Measurements from ENCODE around the gene BLOC1S3.

BLOC1S3 gene

DNA sequence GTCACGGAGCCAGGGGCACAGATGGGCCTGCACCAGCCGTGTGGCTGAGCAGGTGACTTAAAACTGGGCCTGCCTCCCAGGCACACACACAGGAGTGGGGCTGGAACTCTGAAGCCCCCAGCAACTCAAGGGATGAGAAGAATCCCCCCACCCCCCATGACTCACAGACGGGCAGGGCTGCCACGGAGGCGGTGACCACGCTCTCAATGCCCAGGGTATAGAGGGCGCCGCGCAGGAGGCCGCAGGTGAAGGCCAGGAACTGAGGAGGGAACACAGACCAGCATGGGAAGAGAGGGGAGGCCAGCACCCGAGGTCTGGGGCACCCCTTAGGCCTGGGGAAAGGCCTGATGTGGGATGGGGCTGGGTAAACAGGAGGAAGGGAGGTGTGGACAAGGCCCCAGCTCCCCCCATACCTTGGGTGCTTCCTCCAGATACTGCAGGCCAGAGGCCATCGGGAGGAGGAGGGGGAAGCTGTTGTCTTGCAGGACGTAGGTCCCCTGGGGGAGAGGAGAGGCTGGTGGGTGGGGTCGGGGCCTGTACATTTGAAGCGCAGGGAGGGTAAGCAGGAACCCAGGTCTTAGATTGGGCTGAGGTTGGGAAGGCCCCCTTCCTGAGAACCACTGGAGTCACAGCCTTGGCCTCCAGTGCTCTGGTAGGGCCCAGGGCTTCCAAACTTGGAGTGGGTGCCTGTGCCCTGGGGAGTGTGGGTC is 14.7 kb upstream of the BLOC1S3 start:
- ATAC-seq (no peak), DNase-seq (no peak)
- Mint-ChIP-seq H3K9me3 (no peaks in the 10 kb centered on the region), H3K27me3 (no peaks in the 10 kb centered on the region), H3K4me3 (no peak overlapping the region), H3K27ac (peak overlapping the region; percentile 71), H3K4me1 (peaks cover 19% of the 10 kb centered on the region), H3K36me3 (ENCODE audit: low read depth) (no peaks in the 10 kb centered on the region)

DNA sequence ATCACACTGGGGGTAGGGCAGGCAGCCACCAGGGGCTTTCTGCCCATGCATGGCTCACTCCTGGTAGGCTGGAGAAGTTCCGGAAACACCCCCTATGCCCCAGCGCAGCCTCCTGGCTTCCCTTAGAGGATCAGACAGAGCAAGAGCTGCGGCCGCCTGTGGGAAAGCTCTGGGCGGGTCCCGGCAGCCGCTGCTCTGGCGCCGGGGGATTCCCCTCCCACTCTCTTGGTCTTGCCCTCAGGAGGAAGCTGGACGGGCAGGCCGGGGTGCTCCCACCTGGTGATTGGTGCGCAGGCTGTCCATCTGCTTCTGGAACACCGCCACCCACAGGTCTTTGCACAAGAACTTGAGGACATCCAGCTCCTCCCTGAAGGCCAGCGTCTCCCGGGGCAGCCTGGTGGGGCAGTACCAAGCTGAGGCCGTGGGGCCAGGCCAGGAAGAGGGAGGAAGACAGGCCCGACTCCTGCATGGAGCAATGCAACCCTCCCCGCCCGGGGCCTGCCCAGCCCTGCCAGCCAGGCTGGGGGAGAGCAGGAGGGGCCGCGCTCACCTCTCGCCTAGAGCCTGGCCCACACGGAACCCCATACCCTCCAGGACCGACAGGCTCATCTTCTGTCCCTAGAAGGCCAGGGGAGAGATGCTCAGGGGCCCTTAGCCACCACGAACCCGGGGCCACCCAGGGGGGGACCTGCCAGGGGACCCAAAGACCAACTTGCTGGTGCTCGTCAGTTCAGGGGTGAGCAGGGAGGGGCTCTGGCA is 13.8 kb upstream of the BLOC1S3 start:
- Mint-ChIP-seq H3K4me3 (no peak overlapping the region), H3K27ac (no peak overlapping the region), H3K27me3 (no peaks in the 10 kb centered on the region), H3K36me3 (ENCODE audit: low read depth) (no peaks in the 10 kb centered on the region), H3K9me3 (no peaks in the 10 kb centered on the region), H3K4me1 (peaks cover 19% of the 10 kb centered on the region)
- ATAC-seq (peak; percentile 96), DNase-seq (peak; percentile 82)

DNA sequence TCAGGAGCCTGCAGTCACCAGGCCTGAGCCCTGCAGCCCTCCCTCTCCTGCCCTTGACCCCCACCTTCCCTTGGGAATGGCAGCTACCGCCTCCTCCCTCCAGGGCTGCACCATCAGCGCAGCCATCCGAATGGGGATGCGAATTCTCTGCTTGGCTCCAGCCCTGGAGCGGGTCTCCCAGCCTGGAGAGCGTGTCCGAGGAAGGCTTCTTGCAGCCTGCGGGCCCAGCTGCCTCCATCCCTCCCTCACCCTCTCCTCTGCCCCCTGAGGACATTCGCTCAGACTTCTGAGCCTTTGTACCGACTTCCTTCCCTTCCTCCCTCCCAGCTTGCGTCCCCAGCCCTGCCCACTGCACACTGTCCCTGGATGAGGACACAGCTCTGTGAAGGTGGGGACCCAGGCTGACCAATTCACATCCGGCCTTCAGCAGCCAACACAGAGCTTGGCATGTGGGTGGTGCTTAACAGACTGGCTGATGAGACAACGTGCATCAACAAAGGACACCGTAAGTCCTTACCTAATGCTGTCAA is 11.8 kb upstream of the BLOC1S3 start:
- Mint-ChIP-seq H3K36me3 (ENCODE audit: low read depth) (no peaks in the 10 kb centered on the region), H3K4me1 (peaks cover 32% of the 10 kb centered on the region), H3K9me3 (no peaks in the 10 kb centered on the region), H3K4me3 (no peak overlapping the region), H3K27me3 (no peaks in the 10 kb centered on the region), H3K27ac (no peak overlapping the region)
- ATAC-seq (no peak), DNase-seq (no peak)

DNA sequence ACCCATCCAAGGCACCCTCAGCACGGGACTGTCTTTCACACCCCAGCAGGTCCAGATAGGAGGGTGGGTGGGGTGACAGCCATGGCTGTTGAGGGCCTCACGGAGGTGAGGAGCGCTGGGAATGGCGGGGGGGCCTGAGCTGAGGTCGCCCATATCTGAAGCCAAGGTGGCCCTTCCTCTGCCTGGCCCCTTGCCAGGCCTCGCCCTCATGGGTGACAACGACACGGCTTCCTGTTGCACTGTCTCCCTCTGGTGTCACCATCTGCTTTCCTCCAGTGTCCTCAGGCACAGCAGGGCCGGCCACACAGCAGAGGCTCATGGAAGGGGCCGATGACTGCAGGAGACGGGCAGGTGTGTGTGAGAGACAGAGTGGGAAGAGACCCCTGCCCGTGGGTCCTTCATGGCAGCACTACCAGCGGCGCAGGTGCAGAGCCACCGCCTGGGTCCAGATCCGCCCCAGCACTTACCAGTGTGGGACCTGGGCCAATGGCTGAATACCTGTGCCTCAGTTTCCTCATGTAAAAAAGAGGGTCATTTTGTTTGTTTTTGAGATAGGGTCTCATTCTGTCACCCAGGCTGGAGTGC is 9.7 kb upstream of the BLOC1S3 start:
- H3K27ac Mint-ChIP-seq, result no peak overlapping the region
- H3K4me1 Mint-ChIP-seq, result peaks cover 39% of the 10 kb centered on the region
- ATAC-seq (no peak), DNase-seq (no peak)
- no peaks in the 10 kb centered on the region for H3K36me3 Mint-ChIP-seq (ENCODE audit: low read depth)
- H3K9me3 Mint-ChIP-seq, result no peaks in the 10 kb centered on the region
- H3K4me3 Mint-ChIP-seq, result no peak overlapping the region
- no peaks in the 10 kb centered on the region for H3K27me3 Mint-ChIP-seq

DNA sequence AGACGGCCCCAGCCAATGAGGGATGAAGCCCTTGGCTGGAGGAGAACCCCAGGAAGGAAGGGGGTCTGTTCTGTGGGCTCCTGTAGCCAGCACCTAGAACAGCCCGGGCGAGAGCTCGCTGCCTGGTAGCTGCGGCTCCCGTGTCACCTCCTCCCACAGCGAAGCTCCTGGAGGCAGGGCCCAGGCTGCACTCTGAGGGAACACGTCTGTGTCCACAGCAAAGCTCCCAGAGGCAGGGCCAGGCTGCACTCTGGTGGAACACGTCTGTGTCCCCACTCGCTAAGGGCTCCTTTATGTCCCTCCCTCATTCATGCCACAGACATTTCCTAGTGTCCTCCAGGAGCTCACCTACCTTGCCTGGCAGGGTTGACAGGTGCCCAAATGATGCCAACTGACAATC is 9.0 kb upstream of the BLOC1S3 start:
- ATAC-seq, result no peak
- DNase-seq, result no peak
- Mint-ChIP-seq H3K4me1 (peaks cover 35% of the 10 kb centered on the region), H3K27ac (no peak overlapping the region), H3K36me3 (ENCODE audit: low read depth) (no peaks in the 10 kb centered on the region), H3K27me3 (no peaks in the 10 kb centered on the region), H3K9me3 (no peaks in the 10 kb centered on the region), H3K4me3 (no peak overlapping the region)

DNA sequence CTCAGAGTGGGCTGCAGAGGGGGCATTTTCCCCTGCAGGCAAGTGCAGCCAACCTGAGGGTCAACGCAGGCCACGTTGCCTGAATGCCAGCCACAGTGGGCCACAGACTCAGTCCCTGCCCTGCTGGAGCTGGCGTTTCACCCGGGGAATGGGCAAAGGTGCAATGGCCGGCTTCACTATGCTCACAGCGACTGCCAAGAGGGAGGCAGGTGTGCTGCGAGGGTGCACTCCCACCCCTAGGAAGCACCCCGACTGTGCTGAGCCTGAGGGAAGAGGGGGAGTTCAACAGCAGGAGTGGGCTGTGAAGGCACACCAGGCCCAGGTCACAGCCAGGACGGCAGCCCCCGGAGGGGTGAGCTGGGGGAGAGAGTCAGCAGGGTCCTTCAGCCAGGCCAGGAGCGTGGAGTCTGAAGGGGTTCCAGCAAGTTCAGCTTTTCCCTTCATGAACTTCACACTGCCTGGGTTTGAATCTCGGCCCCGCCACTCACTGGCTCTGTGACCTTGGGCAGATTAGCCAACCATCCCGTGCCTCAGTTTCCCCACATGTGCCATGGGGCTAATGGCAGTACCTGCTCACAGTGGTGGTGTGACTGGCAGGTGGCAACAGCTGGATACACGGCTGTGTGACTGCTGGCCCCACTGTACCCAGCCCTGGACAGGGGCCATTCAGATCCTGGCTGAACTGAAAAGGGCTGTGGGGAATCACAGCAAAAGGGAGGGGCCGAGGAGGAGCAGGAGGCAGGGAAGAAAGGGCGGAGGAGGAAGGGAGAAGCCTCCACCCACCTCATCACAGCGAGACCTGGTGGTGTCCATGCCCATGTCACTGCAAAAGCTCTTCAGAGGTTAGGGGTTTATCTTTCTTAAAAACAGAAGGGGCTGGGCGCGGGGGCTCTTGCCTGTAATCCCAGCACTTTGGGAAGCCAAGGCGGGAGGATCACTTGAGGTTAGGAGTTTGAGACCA is 8.2 kb upstream of the BLOC1S3 start:
- Mint-ChIP-seq H3K4me1 (peaks cover 32% of the 10 kb centered on the region), H3K27ac (no peak overlapping the region), H3K27me3 (no peaks in the 10 kb centered on the region), H3K9me3 (no peaks in the 10 kb centered on the region), H3K4me3 (no peak overlapping the region), H3K36me3 (ENCODE audit: low read depth) (no peaks in the 10 kb centered on the region)
- DNase-seq (no peak), ATAC-seq (no peak)

DNA sequence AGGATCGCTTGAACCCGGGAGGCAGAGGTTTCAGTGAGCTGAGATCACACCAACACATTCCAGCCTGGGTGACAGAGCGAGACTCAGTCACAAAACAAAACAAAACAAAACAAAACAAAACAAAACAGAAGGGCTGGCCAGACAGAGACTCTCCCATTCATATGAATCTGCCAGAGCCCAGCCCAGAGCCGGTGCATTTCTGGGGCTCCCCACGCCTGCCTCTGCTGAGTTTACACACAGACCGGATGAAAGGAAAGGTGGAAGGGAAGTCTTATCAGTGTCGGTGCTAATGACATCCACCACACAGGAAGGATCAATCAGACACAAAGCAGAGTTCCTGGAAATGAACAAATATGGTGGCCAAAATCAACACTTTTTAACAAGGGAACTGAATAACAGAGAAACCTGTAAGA is 7.4 kb upstream of the BLOC1S3 start:
- H3K9me3 Mint-ChIP-seq, result no peaks in the 10 kb centered on the region
- DNase-seq, result no peak
- H3K4me1 Mint-ChIP-seq, result peaks cover 29% of the 10 kb centered on the region
- no peaks in the 10 kb centered on the region for H3K36me3 Mint-ChIP-seq (ENCODE audit: low read depth)
- no peaks in the 10 kb centered on the region for H3K27me3 Mint-ChIP-seq
- peak overlapping the region; percentile 91 for H3K27ac Mint-ChIP-seq
- peak; percentile 71 for ATAC-seq
- peak overlapping the region; percentile 61 for H3K4me3 Mint-ChIP-seq

DNA sequence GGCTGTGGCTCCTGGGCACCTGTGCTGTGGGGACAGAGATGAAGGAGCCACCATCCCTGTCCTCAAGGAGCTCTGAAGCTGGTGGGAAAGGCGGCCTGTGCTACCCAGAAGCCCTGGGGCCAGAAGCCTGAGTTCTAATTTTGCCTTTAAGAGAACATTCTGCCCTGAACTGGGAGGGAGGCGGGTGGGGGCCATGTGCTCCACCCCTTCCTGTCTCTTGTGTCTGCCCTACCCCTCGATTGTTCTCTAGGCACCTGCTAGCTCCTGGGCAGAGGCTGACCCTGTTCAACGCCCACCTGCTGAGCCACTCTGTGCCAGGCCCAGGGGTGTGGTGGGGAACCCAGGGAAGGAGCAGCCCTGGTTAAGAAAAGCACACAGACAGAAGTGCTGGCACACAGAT is 6.4 kb upstream of the BLOC1S3 start:
- Mint-ChIP-seq H3K9me3 (no peaks in the 10 kb centered on the region), H3K4me3 (no peak overlapping the region), H3K36me3 (ENCODE audit: low read depth) (no peaks in the 10 kb centered on the region), H3K4me1 (peaks cover 29% of the 10 kb centered on the region), H3K27ac (no peak overlapping the region), H3K27me3 (no peaks in the 10 kb centered on the region)
- no peak for ATAC-seq
- no peak for DNase-seq

DNA sequence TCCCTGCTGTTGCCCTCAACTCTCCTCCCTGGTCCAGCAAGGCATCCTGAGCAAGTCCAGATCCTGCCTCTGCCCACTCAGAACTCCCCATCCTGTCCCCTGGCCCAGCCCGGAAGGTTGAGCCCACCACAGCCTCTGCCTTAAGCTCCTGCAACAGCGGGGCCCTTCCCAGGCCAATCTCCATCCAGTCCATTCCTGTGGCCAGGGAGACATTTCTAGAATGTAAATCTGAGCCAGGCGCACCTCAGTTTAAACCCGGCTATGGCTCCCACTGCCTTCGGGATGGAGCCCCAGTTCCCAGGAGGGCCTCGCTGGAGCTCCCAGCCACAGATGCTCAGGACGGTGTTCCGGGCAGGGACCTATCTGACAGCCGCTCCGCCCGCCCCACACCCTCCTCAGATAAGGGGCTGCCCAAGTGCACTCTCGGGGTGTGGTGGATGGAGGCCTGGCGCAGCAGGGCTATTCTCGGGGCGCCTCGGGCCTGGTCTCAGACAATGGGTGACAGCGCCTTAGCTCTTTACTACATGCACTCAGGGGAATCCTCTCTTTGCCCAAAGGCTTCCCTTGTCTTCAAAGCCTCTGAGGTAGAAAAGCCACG is 5.9 kb upstream of the BLOC1S3 start:
- no peaks in the 10 kb centered on the region for H3K36me3 Mint-ChIP-seq (ENCODE audit: low read depth)
- H3K27ac Mint-ChIP-seq, result no peak overlapping the region
- DNase-seq, result no peak
- H3K27me3 Mint-ChIP-seq, result no peaks in the 10 kb centered on the region
- no peaks in the 10 kb centered on the region for H3K9me3 Mint-ChIP-seq
- no peak for ATAC-seq
- H3K4me3 Mint-ChIP-seq, result no peak overlapping the region
- peaks cover 32% of the 10 kb centered on the region for H3K4me1 Mint-ChIP-seq

DNA sequence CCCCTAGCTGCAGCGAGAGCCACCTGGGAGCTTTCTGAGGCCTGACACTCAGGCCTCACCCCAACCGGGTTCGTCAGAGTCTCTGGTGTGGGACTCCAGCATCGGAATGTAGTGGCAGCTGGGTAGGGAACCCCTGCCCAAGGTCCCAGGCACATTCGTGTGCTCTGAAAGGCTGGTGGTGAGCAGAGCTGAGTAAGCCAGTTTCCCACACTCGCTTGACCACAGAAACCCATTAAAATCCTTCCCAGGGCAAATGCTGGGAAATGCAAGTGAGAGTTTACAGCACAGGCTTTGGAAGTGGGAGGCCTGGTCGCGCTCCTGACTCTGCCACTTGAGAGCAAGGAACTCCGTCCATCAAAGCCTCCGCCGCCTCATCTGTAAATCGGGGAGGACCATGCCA is 4.8 kb upstream of the BLOC1S3 start:
- Mint-ChIP-seq H3K36me3 (ENCODE audit: low read depth) (peaks cover 4% of the 10 kb centered on the region), H3K4me3 (no peak overlapping the region), H3K27me3 (no peaks in the 10 kb centered on the region), H3K9me3 (no peaks in the 10 kb centered on the region), H3K4me1 (peaks cover 40% of the 10 kb centered on the region), H3K27ac (no peak overlapping the region)
- ATAC-seq (no peak), DNase-seq (no peak)

DNA sequence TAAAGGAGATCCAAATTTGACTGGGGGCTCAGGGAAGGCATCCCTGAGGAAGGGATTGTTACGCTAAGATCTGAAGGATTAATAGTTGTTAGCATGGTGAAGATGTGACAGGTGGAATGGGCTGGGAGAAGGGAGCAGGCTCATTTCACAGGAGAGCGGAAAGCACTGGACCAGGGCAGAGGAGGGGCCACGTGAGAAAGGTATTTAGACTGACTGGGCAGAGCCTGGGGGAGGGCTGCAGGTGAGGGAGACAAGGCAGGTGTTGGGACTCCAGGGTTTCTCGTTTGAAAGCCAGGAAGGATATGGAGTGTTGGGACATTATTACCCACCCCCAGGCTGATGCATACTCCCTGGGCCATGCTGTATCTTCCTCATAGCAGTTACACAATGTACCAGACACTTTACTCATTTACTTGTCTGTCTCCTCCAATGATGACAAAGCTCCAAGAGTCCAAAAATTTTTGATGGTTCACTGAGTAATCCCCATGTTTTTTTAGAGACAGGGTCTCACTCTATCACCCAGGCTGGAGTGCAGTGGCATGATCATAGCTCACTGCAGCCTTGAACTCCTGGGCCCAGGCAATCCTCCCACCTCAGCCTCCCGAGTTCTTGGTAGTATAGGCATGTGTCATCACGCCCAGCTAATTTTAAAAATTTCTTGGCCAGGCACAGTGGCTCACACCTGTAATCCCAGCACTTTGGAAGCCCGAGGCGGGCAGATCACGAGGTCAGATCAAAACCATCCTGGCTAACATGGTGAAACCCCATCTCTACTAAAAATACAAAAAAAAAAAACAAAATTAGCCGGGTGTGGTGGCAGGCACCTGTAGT is 2.9 kb upstream of the BLOC1S3 start:
- ATAC-seq (no peak), DNase-seq (no peak)
- Mint-ChIP-seq H3K4me1 (peaks cover 43% of the 10 kb centered on the region), H3K27me3 (no peaks in the 10 kb centered on the region), H3K27ac (no peak overlapping the region), H3K9me3 (no peaks in the 10 kb centered on the region), H3K4me3 (no peak overlapping the region), H3K36me3 (ENCODE audit: low read depth) (peaks cover 5% of the 10 kb centered on the region)

DNA sequence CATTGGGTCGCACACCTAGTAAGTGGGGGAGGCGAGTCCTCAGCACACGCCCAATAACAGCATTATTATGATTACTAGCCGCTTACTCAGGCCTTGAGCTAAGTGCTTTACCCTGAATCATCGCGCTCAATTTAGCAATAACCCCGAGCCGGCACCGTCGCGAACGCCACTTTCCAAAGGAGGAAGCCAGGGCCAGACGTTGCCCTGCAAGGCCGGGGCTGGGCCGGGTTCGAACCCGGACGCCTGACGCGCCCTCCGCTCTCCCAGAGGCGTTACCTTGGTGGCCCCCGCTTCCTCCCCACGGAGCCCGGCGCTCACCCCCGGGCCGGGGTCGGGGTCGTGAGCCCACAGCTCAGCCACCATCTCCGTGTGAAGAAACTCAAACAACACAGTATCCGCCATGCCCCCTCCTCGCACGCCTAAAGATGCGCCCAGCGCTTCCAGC is 745 bp upstream of the BLOC1S3 start, which contains the start of gene TRAPPC6A:
Gene TRAPPC6A (minus strand): TSS at position 421 of the 445 bp plus-strand sequence. CDS start 19 bp downstream, at position 402.
- no peaks in the 10 kb centered on the region for H3K27me3 Mint-ChIP-seq
- peak within 1 kb of the TSS; percentile 87 for H3K27ac Mint-ChIP-seq
- DNase-seq (no peak), ATAC-seq (no peak)
- peaks cover 16% of the 10 kb centered on the region for H3K36me3 Mint-ChIP-seq (ENCODE audit: low read depth)
- H3K4me3 Mint-ChIP-seq, result peak within 1 kb of the TSS; percentile 93
- peaks cover 35% of the 10 kb centered on the region for H3K4me1 Mint-ChIP-seq
- H3K9me3 Mint-ChIP-seq, result no peaks in the 10 kb centered on the region

Measured in activated naive CD8-positive, alpha-beta T cell treated with anti-CD3 and anti-CD28 coated beads, Interleukin-2, amount 50 U/mL, for 24 hours (primary cell).